Ecto neural progenitor cell (in vitro differentiated cells): Measurements from ENCODE around the gene SH2D2A.

Experiments
- DNase-seq: peaks from one replicate; pipeline ENCODE4 v3.0.0-alpha.2; 2018; ENCODE audit warnings: low spot score

Gene SH2D2A

GRCh38 chr1:156847591-156848460 lies 31.2 kb upstream of the SH2D2A start:
- no peak for DNase-seq

DNA sequence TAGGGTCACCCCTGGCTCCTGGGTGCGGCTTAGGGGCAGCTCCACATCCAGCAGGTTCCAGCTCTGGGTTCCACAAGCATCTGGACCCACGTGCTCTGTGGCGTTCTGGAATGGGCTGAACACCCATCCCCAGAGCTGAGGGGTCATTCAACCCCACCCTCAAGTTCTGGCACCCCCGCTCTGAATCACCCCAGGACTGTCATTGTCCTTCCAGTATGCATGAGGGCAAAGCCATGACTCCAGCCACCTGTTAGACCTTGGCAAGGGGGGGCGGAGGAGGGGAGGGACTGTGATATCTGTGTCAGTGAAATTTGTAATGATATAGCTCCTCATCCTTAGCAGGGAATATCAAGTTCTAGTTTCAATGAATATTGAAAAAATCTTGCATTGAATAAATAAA lies 30.0 kb upstream of the SH2D2A start:
- no peak for DNase-seq

- no peak for DNase-seq
These were observed 29.4 kb upstream of the SH2D2A start for GRCh38 chr1:156845953-156846545.

- peak; percentile 61 for DNase-seq
These were observed 28.7 kb upstream of the SH2D2A start for GRCh38 chr1:156845055-156845952.

GRCh38 chr1:156844638-156845037 lies 28.0 kb upstream of the SH2D2A start:
- DNase-seq: no peak

DNA sequence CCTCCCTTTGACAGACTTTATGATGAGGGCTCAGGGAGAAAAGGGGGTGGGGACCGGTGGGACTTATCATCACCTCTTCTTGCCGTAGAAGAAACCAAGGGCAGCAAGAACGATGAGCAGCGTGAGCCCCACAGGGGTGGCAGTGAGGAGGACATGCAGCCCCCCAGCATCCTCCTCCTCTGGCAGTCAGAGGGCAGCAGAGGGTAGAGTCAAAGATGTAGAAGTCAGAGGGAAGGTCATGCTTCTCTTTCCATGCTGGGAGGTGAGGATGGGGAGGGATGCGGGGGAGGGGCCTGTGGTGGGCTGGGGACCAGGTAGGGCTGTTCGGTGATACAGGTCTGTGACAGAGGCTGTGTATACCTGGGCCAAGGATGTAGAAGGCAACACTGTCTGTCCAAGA lies 27.5 kb upstream of the SH2D2A start:
- no peak for DNase-seq

- DNase-seq: no peak
These were observed 26.1 kb upstream of the SH2D2A start for GRCh38 chr1:156842618-156843300.

DNA sequence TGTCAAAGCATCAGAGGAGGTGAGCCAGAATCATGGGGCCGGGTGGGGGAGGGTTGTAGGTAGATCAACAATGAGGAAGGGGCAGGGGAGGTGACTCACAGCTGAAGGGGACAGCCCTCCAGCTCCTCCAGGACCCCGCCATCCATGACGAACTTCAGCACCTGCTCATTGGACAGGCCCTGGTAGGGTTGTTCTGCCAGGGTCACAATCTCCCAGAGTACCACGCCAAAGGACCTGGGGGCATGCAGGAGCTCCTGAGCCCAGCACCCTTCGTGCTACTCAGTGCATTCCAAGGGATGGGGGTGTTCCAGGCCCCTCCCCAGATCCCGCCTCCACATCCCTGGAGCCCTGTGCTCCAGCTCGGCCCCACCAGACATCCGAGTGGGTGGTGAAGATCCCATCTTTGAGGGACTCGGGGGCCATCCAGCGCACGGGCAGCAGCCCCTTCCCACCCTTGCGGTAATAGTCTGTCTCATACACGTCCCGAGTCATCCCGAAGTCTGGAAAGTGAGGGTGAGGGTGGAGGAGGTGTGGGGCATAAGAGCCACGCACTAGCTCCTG lies 24.7 kb upstream of the SH2D2A start:
- DNase-seq: no peak

GRCh38 chr1:156840898-156841279 lies 24.2 kb upstream of the SH2D2A start:
- no peak for DNase-seq

GRCh38 chr1:156840186-156840897 lies 23.7 kb upstream of the SH2D2A start:
- no peak for DNase-seq

DNA sequence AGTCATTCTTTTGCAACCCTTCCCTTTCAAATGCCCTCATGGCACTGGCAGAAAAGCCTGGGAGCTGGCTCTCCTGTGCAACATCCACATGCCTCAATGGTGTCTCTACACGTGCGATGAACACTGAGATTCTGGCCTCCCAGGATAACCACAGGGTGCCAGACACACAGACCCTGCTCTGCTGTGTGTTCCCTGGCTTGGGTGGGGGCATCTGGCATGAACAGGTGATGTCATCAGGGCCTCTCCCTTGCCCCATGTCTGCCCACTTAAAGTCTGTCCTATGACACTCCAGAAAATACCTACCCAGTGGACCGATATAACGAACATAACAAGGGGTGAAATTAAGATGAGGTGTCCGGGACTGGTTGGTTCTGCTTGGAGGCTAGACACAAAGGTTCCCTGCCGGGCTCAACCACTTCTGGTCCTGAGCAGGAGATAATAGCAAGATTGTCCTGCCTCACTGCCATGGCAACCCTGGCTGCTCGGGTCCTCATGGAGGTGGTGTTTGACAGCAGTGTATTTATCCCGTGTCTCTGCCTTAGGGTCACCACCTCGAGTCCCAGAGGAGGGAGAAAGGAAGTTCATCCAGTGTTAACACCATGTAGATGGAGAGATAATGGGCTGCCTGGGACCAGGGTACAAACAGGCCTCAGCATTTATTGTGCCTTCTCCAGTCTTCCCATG lies 22.9 kb upstream of the SH2D2A start:
- no peak for DNase-seq

DNA sequence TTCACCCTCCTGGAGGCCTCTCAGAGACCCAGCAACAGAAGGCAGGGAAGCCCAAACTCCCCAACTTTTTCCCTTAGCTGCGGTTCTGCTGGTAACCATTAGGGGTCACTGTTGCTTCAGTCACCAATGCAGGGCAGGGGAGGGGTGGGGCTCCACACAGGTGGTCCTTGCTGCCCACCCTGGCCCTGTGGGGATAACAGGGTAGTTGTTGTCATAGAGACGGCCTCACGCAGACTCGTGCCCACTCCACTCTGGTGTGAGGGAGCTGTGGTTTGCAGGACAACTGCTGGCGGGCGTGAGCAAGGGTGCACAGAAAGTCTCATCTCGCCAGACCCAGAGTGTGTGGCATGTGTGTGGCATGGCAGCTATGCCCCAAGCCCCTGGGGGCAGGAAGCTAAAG lies 22.3 kb upstream of the SH2D2A start:
- peak; percentile 78 for DNase-seq

DNA sequence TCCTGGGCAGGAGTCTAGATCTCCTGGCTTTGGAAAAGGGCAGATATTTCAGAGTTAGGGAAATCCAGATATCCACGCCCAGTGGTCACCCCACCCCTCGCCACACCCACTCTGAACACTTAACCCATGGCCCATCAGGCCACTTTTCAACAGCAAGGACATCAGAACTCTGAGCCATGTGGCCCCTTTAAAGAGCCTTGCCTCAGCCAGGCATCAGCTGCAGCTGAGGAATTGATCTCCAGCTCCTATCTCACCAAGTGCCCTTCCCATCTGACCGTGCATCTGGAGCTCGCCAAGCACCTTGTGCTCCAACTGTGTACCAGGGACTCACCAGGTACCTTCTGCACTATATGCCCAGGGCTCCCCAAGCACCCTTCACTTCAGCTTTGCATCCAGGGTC lies 20.2 kb upstream of the SH2D2A start:
- DNase-seq: no peak

GRCh38 chr1:156836041-156836654 lies 19.5 kb upstream of the SH2D2A start:
- DNase-seq: no peak

DNA sequence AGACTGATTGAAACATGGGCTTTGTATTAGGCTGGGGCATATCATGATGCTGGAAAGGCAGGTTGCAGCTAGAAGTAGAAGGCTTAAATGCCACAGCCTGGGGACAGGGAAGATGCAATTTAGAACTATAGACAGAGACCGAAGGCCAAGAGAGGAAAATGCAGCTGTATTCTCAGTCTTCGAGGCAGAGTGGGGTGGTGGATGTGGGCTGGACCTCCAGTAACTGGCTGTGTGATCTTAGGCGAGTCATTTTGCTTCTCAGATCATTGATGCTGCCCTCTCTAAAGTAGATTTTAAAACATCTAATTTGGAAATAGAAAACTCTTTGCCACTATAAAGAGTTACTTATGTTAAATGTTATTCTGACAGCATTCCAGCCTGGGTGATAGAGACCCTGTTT lies 17.7 kb upstream of the SH2D2A start:
- no peak for DNase-seq

DNA sequence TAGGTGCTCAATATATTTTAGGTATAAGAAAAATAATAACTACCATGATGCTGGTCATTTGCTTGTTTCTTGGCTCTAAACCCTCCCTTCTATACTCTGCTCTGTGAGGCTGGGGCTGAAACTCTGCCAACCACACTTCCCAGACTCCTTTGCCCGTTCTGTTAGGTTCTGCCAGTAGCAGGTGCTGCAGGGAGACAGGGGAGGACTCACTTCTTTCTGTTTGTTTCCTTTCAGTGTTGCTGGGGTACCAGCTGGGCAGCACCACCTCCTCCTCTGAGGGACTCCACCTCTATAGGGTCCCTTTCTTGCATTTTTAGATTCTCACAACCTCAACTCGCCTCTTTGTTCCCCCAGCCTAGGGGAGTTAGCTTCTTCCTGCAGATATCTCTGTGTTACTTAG lies 17.0 kb upstream of the SH2D2A start:
- DNase-seq: no peak

DNA sequence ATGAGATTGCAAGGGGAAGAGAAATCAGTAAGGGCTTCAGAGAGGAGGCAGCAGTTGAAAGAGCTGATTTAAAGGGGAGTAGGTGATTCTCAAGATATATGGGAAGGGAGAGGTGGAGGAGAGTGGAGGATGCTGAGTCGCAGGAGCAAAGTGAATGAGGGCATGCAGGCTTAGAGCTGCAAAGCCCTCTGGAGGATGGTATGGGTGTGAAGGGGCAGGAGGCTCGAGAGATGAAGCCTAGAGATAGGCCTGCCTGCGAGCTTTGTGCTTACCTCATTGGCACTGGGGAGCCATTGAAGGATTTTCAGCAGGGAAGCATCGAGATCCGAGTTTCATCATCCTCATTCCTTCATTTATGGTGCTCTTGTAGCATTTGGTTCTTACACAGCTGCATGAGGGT lies 15.8 kb upstream of the SH2D2A start:
- DNase-seq: no peak

DNA sequence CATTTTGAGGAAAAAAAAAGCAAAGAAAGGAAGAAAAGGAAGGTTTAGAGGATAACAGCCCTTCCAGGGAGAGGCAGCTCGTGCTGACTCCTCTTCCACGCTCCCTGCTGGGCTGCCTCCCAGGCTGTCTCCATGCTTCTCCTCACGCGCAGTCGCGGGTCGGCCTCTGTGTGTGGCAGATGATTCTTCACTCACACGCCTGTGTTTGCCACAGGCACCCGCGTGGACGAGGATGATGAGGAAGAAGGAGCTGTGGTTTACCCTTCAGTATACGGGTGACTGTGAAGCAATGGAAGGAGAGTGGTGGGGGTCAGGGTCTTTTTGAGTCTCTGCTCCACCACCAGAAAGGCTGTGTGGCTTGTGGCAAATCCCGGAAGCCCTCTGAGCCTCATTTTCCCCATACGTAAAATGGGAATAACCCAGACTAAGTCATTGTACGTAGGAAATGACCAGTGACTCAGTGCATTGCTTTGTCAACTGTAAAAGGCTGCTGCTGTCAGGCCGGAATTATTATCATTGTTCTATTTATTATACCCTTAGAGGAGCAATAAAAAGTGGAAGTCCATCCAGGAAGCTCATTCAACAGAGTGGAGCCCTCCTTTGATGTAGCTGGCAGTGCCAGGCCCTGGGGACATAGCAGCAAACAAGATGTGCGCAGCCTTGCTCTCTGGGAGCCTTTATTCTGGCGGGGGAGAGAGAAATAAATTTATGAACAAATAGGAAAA lies 11.9 kb upstream of the SH2D2A start:
- DNase-seq: no peak

- no peak for DNase-seq
These were observed 10.0 kb upstream of the SH2D2A start for GRCh38 chr1:156826630-156827029.
